HT-29 (cell line): ENCODE results near the gene ZMYND8. TPM values are rescaled to one million over a fixed set of nuclear protein-coding genes. Genes with fewer than 3 reads are reported as not detected.
"Not testable (repeated sequence)": the region's sequence is repeated elsewhere in the genome, so short reads cannot be mapped to it uniquely, and the experiment has no call there.

Source experiments
- DNase-seq: peaks from one replicate; pipeline ENCODE4 v3.0.0-alpha.2; 2015; ENCODE audit warnings: low spot score
- total RNA-seq: library from RNA; depleted of rRNA; stranded (reverse); fragments of >200 nt; shearing (Covaris generic); gene quantifications from 2 replicates; pipeline ENCODE4 v1.2.3, GENCODE V29; 2014

ZMYND8 gene
- total RNA-seq, 1 experiment from 2014 or later, result 30.9 TPM

DNA sequence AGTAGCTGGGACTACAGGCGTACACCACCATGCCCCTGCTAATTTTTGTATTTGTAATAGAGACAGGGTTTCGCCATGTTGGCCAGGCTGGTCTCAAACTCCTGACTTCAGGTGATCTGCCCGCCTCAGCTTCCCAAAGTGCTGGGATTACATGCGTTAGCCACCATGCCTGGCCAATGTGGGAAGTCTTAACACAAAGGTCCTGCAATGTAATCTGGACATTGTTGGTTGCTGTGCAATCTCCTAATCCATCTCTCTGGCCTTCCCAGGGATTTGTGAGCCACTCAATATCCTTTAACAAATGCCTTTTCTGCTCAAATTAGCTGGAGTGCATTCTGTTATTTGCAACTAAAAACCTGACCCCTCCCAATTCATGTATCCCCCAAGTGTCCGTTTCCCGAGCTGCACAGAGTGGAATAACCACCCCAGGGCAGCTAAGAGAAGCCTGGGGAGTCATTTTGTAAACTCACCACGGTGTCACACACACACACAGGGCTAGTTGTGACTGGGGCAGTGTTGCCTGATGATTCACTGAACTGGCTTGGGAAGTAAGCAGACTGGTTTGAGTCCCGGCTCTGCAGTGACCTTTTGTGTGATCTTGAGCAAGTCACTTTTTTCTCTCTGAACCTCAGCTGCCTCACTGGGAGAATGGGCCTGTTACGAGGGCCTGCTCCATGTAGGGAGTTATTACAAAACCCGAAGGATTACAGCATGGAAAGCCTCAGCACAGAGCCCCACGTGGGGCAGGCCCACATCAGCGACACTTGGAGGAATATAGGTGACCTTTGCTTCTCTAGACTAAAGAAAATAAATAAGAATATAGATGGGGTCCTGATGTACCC is 152.3 kb downstream of the ZMYND8 start:
- DNase-seq, result peak; percentile 54

DNA sequence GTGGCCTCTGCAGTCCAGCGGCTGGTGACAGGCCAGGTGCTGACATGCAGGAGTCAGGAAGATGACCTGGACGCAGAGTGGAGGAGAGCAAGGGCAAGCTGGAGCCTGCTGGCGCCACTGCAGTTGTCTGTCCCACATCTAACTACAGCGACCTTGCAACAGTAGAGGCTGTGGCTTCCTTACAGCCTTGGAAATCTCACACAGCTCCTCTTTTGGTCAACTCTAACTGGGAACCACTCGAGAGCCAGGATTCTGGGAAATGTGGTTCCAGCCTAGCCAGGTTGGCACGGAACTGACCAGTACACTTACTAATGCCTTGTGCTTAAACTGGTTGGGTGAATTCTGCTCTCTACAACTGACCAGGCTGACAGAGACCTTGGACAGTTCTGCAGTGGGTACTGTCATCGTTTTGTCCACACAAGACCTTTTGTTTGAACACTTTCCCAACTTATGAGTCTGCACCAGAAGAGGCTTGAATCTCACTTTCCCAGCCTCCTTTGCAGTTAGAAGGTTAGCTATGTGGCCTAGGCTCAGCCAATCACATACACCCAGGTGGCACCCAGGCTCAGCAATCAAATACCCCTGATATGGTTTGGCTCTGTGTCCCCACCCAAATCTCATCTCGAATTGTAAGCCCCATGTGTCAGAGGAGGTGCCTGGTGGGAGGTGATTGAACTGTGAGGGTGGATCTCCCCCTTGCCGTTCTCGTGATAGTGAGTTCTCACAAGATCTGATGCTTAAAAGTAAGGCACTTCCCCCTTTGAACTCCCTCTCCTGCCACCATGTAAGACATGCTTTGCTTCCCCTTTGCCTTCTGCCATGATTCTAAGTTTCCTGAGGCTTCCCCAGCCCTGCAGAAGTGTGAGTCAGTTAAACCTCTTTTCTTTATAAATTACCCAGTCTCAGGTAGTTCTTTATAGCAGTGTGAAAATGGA is 153.5 kb downstream of the ZMYND8 start:
- DNase-seq, result no peak

DNA sequence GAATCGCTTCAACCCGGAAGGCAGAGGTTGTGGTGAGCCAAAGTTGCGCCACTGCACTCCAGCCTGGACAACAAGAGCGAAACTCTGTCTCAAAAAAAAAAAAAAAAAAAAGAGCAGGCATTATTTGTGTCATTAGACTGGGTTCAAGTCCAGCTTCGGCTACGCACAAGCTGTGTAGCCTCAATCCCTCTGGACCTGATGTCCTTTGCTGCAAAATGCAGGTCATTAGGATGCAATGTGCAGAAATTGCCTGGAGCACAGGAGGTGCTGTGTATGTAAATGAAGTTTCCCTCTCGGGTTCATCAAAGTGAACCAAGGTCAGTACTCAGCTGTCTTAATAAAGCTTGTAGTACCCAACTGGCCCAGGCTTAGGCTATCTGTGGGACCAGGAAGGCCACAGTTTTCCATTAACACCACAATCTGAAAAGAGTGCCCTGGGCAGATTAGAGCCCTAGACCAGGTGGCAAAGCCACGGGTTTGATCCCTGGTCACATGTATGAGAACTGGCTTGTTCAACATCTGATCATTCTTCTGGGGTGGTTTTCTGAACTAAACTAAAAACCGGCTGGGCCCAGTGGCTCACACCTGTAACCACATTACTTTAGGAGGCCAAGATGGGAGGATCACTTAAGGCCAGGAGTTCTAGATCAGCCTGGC is 155.3 kb downstream of the ZMYND8 start:
- DNase-seq, result no peak

DNA sequence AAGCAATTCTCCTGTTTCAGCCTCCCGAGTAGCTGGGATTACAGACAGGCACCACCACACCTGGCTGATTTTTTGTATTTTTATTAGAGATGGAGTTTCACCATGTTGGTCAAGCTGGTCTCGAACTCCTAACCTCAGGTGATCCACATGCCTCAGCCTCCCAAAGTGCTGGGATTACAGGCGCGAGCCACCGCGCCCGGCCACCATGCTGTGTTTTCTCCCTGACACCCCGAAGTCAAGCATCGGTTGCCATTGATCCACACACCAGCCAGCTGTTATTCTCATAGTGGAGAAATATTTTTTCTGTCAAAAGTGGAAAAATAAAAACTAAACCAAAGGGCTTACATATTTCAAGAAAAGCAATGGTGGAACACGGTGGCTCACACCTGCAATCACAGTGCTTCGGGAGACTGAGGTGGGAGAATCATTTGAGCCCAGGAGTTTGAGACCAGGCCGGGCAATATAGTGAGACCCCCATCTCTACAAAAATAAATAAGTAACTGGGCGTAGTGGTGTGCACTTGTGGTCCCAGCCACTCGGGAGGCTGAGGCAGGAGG is 157.4 kb downstream of the ZMYND8 start:
- no peak for DNase-seq

DNA sequence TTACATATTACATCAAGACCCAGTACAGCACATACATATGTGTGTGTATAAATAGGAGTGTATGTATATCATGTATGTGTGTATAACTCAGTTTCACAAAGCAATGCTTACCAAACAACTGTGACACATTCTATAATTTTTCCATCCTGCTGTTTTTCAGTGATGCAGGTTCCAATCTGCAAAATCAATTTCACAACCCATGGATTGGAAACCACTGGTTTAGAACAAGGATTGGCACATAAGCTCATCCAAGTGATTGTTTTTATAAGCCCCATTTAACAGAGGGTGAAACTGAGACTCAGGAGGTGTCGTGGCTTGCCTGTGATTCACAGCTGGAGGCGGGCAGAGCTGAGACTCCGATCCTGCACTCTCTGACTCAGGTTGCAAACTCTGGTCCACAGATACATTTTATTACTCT is 158.2 kb downstream of the ZMYND8 start:
- DNase-seq, result no peak

DNA sequence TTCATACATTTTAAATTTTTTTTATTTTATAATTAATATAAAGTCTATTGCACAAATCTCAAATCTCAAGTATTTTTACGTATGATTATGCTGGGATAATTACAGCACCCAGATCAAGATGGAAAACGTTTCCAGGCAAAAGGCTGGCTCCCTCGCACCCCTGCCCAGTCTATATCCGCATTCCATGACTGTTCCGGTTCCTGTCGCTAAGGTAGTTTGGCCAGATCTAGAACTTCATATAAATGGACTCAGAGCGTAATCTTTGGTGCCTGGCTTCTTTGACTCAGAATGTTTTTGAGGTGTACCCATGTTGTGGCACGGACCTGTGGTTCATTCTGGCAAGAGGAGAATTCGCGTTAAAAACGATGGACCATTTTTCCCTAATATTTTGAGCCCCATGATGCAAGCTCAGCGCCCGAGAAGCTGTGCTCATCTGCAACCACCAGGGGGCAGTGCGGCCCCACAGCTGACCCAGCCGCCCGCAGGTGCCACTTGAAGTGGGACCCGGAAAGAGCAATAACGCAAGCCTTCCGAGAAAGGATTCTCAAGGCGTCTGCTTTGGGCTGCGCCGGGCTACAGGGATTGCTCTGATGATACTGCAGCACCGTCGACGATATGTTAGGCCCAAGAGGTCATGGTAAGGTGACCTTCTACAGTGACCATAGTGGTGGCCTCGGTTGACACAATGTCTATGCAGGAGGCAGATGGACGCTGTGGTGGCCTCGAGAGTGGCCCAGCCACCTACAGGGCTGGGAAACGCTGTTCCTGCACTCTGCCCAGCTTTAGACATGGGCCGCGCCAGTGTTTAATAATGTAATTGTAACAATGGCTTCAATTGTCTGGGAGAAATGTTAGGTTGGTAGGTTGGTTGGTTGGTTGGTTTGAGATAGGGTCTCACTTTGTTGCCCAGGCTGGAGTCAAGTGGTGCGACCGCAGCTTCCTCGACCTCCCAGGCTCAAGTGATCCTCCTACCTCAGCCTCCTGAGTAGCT is 160.1 kb downstream of the ZMYND8 start:
- peak; percentile 93 for DNase-seq

DNA sequence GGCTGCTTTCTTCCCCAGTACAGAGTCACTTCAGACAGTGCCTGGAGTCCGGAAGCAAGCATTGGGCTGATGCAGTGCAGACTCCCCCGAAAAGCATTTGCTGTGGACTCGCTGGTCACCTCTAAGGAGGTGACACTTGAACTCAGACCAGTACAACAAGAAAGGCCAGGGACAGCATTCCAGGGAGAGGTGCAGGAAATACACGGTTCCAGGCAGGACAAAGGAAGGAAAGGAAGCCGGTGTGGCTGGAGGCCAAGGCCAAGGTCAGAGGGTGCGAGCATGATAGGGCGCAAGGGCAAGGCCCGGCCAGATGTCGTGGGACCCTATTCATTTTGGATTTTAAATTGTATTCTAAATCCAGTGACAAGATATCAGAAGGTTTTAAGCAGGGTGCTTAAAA is 160.9 kb downstream of the ZMYND8 start:
- DNase-seq, result no peak

DNA sequence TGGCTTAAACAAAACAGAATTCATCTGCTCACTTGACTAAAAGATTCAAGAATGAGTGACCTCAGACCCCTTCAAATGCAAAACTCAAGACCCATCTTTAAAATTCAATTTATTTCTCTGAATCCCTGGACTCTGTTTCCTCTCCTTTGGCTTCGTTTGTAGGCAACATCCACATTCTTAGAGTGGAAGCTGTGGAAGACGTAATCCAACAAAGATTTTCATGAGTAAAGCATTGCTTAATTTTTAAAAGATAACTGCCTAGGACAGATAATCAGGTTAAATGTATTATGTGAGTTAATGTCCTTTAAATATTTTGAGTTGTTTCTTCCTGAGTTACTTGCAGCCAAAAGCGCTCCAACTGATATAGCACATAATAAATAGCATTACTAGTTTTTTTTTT is 164.5 kb downstream of the ZMYND8 start:
- DNase-seq, result no peak

DNA sequence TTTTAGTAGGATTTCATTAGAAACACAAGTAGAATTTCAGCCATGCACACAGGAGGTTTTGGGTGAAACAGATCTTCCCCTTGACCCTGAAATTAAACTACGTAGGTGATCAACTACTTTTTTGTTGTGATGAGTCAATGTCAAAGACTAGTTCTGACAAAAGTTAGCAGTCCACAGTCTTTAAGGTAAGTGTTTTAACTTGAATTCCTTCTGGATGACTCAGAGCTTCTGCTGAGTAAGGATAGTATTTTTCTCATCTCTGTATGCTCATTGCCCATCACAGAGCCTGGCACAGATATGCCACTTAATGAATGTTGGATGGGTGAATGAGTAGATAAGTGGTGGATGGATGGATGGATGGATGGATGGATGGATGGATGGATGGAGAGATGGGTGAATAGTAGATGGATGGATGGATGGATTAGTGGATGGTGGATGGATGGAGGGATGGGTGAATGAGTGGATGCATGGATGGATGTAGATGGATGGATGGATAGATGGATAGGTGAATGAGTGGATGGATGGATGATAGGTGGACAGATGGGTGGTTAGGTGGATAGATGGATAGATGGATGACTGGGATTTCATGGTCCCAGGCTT is 165.3 kb downstream of the ZMYND8 start:
- DNase-seq, result no peak

DNA sequence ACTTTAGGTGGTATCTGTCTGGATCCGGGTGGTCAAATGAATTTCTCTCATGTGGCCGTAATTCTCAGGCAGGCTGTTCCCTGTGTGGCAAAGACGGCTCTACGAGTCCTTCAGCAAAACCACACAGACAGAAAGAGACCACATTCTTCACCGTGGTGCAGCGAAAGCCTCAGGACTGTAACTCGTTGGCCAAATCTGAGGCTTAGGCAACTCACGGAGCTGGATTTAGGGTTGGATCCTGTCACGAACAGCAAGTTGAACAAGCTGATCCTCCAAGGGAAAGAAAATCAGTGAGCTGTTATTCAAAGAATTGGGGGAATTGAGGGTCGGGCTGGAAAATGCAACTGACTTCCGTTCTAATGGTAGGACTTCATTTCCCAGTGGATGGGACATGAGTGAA is 167.4 kb downstream of the ZMYND8 start:
- no peak for DNase-seq

DNA sequence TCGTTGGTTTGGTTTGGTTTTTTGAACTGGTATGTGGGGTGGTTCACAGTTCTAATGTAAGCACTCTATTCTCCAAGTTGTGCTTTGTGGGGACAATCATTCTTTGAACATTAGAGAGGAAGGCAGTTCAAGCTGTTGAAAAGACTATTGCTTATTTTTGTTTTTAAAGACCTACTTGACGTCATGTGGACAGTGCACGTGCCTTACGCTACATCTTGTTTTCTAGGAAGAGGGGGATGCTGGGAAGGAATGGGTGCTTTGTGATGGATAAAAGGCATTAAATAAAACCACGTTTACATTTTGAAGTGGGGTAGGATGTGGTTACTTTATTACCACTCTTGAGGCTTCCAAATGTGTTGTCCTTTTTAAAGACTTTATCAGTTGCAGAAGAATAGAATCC is 168.0 kb downstream of the ZMYND8 start:
- DNase-seq, result no peak

DNA sequence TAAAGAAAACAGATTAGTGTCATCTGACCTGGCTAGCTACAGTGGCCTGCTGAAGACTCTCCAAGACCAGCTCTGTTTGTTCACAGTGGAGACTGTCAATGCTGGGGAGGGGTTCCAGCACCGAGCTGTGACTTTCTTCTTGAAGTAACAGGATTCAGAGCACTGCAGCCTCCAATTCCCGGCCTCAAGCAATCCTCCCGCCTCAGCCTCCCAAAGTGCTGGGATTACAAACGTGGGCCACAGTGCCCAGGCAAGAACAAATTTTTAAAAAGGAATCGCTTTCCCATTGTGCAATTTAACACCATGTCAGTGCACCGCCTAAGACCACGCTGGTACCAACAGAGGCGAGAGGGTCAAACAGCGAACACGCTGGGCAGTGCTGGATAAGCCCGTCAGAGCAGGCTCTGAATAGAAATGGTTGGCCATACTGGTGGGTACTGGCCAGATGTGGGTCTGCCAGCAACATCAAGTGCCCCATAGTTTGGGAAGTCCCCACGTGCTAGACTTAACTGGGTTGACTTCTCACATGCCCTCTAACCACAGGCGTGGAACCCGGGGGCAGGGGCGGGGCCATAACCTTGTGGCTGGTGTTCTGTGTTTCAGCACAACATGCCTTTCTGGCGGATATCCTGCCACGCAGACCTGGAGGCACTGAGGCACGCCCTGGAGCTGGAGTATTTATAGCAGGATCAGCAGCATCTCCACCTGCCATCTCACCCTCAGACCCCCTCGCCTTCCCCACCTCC is 168.9 kb downstream of the ZMYND8 start:
- no peak for DNase-seq

DNA sequence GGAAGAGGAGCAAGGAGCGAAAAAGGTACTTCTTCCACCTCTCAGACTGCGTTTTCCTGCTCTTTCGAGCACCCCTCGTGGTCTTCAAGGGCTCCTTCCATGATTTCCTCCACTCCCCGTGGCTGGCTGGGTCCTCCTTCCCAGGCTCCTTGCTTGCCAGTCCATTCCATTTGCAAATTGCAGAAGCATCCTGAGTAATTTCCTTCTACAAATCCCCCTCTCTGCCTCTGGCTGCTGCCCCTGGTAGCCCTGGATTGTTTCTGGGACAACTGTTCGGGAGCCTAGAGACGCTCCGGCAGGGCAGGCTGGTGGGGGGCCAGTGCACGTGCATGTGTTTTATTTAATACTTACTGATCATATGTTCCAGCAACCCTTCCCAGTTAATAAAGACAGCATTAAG is 173.1 kb downstream of the ZMYND8 start:
- no peak for DNase-seq

DNA sequence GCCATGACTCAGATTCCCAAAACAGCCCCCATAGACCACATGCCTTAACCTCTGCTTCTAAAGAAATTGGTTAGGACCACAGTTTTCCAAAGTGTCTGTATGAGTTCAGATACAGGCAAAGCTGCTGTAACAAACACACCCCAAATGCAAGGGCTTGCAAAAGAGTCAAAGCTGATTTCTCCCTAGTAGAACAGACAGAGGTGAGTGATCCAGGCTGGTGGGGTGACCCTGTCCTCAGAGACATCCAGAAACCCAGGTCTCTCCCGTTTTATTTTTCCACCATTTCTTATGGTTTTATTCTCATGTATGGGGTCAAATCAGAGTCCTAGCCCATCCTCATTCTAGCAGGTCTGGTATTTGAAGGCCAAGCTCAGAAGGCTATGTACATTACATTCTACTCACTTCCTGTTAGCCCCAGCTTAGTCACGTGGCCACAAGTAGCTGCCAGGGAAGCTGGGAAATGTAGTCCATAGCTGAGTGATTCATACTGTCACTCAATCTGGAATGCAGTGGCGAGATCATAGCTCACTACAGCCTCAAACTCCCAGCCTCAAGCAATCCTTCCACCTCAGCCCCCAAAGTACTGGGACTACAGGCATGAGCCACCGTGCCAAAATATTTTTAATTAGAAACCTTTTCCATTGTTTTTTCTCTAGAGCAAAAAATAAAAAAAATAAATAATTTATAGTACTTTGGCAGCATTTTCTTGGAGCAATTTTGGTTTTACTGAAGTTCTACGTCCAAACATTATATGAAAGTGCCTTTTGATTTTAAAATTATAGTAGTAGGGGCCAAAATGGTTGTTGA is 175.2 kb downstream of the ZMYND8 start:
- peak; percentile 83 for DNase-seq

DNA sequence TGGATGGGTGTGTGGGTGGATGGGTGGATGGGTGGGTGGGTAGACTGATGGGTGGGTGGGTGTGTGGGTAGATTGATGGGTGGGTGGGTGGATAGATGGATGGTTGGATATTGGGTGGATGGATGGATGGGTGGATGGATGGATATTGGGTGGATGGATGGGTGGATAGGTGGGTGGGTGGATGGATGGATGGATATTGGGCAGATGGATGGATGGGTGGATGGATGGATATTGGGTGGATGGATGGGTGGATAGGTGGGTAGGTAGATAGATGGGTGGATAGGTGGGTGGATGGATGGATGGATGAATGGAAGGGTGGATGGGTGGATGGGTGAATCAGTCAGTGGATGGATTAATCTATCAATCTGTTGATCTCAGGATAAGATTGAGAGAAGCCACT is 177.2 kb downstream of the ZMYND8 start:
- no peak for DNase-seq

DNA sequence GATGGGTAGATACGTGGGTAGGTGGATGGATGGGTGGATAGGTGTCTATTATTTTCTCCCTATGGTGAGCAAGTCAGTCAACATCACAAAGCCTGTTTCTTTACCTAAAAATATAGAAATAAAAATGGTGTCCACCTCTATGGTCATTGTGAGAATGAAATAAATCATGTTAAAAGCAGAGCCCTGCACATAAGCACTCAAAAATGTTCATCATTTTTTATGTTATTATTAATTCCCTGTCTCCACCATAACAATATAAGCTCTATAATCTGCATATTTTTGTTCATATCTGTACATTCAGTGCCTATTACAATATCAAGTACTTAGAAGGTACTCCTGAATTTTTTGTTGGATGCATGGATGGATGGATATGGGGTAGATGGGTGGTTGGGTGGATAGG is 177.6 kb downstream of the ZMYND8 start:
- no peak for DNase-seq

DNA sequence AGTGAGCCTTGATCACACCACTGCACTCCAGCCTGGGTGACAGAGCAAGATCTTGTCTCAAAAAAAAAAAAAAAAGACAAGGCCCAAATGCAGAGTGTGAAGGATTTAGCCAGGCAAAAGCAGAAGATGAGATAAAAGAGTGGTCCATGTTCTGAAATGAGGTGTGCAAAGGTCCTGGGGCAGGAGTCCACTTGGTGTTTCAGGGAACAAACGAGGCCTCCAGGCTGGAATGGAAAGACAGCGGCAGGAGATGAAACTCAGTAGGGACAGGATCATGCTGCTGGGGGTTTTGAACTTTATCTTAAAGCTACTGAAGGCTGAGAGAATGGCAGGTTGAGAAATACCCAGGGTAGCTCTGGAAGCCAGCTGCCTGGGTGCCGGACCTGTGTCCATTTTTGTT is 178.2 kb downstream of the ZMYND8 start:
- no peak for DNase-seq

DNA sequence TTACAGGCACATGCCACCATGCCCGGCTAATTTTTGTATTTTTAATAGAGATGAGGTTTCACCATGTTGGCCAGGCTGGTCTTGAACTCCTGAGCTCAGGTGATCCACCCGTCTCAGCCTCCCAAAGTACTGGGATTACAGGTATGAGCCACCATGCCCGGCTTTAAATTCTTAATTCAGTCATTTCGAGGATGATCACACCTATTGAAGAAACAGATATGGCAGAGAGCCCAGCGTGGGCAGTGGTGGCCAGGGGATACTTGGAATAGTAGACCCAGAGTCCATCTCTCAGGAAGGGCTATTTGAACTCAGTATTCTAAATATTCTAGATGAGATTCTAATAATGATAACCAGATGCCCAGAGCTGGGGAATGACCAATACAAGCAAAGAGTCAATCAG is 180.3 kb downstream of the ZMYND8 start:
- not testable (repeated sequence) for DNase-seq

DNA sequence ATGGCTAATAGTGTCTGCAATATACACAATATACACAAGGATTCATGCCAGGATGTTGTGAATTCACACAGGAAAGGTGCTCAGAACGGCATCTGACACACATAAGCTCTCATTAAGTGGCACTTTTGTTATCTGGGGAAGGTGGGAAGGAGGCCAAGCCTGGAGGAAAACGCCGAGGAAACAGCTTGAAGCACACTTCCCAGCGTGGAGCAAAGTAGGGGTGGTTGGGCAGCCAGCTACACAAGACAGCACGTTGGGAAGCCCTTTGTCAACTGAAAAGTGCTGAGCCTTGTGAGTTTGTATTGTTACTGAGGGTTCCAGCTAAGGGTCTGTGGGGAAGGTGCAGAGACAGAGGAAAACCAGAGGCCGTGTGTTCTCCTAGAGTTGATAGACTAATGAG is 181.0 kb downstream of the ZMYND8 start:
- no peak for DNase-seq
